TTC549 (cell line): ENCODE data around the gene TBC1D1.

Experiments
- FAIRE-seq: peaks from 2 replicates; lab custom pipeline; 2012; peaks lifted over from hg19 to GRCh38; lab: Jason Lieb, UNC

The TBC1D1 gene

GRCh38 chr4:38056011-38056685 is 165.3 kb downstream of the TBC1D1 start:
- no peak for FAIRE-seq

DNA sequence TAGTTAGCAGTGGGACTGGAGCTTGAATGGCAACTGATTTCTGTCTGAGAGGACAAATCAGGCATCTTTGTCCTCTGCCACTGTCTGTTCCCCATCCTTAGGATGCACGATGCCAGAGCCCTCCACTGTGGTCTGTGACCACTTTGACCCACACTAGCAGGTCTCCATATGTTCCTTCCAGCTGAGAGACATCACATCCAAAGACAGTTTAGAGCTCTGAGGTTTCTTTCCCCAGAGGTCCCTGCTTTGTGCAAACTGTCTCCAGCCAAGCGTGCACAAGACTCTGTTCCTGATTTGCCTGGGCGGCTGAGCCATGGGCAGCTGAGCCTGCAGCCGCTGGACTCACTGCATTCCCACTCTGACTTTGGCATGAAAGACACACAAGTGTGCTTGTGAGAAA is 167.3 kb downstream of the TBC1D1 start:
- FAIRE-seq = no peak

GRCh38 chr4:38060829-38061431 is 170.0 kb downstream of the TBC1D1 start:
- FAIRE-seq = no peak

- peak; percentile 73 for FAIRE-seq
Measured at GRCh38 chr4:38062088-38062775, 171.3 kb downstream of the TBC1D1 start.

DNA sequence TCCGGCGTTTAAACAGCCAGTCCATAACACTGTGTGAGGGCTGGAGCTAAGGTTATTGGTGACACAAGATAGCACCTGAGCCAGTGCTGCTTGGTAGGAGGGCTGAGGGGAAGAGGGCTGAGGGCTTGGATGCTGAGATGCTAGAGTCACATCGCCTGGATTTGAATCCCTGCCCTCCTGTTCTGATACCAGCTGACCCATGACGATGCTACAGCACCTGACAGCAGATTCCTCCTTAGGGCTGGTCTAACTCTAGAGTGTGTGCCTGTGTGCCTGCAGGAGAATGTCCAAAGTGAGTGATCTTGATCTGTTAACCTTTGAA is 171.9 kb downstream of the TBC1D1 start:
- no peak for FAIRE-seq

GRCh38 chr4:38065176-38065575 is 174.3 kb downstream of the TBC1D1 start:
- FAIRE-seq = no peak

DNA sequence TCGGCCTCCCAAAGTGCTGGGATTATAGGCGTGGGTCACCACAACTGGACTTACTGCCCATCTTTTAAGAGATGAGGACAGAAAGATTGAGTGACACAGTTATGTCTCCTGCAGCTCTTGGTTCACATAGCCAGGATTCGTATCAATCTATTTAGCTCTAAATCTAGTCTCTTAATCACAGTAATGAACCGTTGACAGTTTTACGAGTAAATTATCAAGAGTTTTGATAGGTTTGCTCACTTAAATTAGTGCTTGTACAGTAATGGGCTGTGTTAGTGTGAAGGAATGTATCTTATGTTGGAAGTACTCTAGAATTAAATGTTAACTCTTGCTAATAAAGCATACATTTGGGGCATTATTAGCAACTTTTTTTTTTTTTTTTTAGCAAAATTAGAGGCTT is 175.0 kb downstream of the TBC1D1 start:
- FAIRE-seq = no peak

GRCh38 chr4:38067499-38067898 is 176.6 kb downstream of the TBC1D1 start:
- no peak for FAIRE-seq

DNA sequence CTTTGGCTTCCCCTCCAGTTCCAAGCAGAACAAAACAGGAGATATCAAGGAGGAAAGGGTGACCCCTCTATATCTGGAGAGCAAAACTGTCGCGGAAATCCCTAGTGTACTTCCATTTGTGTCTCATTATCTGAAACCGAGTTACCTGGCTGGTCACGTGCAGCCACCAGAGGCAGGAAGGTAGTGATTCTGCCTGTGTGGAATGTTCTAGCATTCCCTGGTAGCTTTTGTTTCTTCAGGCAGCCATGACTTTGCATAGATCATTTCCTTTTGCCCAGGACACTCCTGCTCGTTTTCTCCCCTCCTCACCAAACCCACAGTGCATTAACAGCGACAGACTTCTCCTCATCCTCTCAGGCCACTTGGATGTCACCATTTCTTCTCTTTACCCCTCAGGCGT is 177.2 kb downstream of the TBC1D1 start:
- FAIRE-seq = no peak

DNA sequence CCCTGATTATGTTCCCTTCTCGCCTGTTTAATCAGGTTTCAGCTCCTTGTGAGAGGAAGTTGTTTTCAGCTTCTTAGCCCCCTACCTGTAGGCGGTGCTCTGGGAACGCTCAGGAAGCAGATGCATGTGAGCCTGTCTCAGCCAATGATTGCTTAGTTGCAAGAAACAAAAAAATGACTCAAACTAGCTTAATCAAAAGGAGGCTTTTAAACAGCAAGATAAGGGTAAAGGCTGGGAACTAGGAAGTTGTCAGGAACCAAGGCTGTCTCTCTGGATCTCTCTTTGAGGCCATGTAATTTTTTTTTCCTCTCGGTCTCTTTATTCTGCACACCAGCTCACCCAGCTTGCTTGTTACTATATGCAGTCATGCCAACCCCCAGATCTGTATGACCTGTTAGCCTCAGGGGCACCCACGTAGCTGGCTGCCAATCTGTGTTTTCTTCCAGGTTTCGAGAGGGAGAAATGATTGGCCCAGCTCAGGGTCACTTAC is 178.4 kb downstream of the TBC1D1 start:
- FAIRE-seq = no peak

DNA sequence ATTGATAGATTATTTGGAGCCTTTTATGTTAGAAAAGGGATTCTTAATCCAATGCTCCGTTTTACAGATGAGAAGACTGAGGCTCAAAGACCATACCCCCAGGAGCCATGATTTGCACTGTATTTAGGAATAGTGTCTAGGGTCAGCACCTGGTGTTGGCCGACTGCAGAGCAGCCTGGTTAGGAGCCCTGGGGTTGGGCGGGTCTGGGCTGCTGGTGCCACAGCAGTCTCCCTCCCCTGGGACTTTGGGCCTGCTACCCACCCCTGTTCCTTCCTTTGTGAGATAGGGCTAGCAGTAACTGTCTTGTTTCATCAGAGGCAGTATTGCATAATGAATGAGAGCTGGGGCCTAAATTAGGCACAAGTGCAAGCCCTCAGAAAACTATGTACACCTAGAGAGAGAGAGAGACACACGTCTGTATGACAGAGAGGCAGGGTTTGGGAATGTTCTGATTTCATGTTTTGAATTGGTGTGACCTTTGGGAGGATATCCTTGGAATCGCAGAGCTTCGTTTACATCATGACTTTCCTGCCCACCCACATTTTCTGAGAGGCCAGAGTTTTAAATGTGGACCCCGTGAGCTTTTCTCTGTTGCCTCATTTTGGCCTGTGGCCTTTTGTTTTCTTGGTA is 181.0 kb downstream of the TBC1D1 start:
- FAIRE-seq = no peak

- no peak for FAIRE-seq
Measured at GRCh38 chr4:38072578-38072977, 181.7 kb downstream of the TBC1D1 start.

- FAIRE-seq = no peak
Measured at GRCh38 chr4:38073596-38074234, 182.8 kb downstream of the TBC1D1 start.

DNA sequence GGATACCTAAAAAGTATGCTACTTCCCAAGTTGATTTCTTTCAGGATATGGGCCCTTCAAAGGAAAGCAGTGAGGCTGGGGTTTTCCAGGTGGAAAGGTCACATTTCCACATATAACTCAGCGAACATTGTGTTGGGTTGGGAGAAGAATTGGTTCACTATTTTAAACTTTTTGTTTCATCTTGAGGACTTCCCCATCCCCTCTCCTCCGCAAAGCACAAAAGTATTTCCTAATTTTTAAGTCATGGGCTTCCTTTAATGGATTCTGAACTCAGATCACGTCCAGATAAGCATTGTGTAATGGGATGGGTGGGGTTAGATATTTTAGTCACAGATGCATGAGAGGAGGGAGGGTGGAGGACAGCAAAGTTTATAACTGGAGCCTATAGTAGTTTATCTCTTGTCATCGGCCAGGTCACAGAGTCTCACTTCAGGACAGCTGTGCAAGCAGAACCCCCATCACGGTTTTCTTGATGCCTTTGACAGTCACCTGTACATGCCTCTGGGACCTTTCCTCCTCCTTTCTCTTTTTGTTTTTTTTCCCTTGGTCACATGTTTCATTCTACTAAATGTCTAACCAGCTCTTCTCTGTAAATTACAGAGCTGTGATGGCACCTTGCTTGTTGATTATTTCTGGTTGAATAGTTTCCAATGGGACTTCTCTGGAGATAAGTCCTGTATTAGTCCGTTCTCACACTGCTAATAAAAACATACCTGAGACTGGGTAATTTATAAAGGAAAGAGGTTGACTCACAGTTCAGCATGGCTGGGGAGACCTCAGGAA is 184.7 kb downstream of the TBC1D1 start:
- no peak for FAIRE-seq

DNA sequence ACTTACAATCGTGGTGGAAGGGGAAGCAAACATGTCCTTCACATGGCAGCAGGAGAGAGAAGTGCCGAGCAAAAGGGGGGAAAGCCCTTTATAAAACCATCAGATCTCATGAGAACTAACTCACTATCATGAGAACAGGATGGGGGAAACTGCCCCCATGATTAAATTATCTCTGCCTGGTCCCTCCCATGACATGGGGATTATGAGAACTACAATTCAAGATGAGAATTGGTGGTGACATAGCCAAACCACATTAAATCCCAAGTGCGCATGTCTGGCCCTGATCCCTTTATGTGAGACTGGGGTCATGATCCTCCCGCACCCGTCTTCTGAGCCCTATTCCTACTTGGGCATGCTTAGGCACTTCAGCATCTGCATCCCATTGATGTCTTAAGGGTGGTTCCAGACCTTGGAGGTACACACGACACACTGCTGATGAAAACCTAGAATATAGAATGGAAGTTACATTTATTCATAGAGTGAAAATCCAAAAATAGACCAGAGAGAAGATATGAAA is 185.3 kb downstream of the TBC1D1 start:
- FAIRE-seq = no peak

GRCh38 chr4:38077791-38078489 is 187.1 kb downstream of the TBC1D1 start:
- FAIRE-seq = no peak

DNA sequence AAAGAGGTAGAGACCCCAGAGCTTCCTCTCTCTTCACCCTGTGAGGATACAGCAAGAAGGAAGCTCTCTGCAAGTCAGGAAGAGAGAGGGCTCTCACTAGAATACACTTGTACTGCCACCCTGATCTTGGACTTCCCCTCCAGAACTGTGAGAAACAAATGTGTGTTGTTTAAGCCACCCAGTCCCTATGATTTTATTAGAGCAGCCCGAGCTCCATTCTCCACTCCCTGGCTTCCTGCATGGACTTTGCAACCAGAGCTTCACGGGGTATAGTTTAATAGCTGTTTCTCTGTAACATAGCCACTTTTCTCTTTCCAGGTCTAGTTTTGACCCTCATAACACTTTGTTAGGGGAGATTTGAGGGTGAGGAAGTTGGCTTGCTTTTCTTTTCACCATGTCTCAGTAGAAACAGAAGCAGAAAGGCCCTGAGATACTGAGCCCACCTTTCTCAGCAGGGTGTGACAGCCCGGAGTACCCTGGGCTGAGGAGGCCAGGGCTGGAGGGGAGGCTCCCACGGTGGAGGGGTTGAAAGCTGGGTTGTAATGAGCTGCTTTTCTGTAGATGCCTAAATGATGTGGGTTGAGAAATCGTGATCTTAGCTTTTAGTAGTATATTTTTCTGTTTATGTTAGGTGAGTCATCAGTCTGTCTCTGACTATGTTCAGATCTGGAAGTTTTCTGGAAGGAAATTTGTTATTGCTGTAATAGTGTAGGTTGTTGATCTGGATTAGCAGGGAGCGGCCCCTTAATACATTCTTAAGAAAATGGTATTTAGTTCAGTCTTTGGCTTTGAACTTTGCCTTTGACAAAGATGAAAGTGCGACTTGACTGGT is 187.9 kb downstream of the TBC1D1 start:
- no peak for FAIRE-seq

DNA sequence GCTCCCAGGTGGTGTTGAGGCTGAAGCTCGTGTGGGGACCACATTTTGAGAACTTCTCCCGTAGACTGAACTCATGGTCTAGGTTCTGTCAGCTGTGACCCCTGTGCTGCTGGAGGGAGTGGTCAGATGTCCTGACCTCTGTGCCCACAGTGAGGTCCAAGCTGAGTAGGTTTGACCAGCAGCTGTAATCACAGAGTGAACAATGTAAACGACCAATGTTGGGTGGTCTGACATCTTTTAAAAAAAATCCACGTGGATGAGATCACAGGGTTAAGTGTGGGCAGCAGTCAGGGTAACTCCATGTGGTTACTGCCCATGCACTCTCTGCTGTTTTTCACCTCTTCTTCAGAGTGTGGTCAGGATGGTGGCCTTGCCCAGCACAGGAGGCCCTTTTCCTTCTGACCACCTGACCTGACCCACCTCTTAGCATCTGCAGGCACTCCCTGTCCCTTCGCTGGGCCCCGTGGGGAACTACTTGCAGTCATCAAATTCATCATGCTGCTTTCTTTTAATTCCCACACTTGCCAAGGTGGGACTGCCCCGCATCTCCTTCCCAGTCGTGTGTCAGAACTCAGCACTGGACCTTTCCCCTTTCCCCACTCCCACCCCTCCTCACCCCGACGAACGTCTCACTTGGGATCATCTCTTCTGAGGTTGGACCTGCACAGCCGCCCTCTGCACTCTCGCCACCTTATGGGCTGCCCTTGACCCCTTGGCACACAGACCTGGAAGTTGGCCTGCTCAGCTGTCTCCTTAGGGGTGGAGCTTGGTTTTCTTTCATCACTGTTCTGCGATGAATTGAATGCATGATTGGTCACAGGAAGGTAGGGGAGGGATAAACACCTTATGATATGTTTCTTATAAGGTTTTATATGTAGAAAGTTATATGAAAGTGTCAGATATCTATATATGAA is 189.4 kb downstream of the TBC1D1 start:
- FAIRE-seq = no peak

- FAIRE-seq = no peak
Measured at GRCh38 chr4:38082021-38082420, 191.1 kb downstream of the TBC1D1 start.
